ENCODE measurements around the gene MALRD1. TPM values are rescaled to one million over a fixed set of nuclear protein-coding genes. Genes with fewer than 3 reads are reported as not detected.

The MALRD1 gene
- total and polyA plus RNA-seq, 2 donors (not counting 1 experiment from before 2014, with no cell fraction given) = 0.62 to 1.7 TPM

DNA sequence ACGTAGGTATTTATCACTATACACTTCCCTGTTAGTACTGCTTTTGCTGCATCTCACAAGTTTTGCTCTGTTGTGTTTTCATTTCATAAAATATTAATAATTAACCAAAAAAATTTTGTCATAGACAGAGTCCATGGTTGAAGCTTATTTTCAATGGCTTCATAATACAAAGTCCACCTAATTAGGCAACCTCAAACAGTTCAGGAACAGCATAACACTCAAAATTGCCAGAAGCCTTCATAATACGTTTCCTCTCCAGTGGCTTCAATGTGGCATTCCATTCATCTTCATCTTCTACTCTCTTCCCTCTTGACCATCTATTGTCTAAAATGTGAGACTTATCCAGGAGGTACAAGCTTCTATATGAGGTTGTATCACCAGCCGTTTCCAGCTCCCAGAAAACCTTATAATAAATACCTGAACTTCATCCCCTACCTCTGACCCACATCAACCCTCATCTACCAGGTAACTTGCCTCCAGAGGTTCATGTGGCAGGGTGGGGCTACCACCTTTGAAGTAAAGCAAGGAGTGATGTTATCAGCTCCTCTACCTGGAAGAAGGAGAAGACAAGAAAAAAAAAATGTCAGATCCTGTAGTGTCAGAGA is 337.3 kb downstream of the MALRD1 start:
- Histone ChIP-seq H3K27ac (ENCODE audit: insufficient read depth, low read length) (no peak overlapping the region), H3K27me3 (ENCODE audit: control insufficient read depth, insufficient read depth, low read length) (no peaks in the 10 kb centered on the region), H3K9ac (ENCODE audit: insufficient read depth, low read length) (no peak overlapping the region), H2AFZ (ENCODE audit: low read length) (no peak overlapping the region), H3K4me2 (ENCODE audit: extremely low read depth, insufficient read depth, low read length) (no peak overlapping the region), H3K36me3 (ENCODE audit: control insufficient read depth, insufficient read depth, low read length) (no peaks in the 10 kb centered on the region), H3K9me3 (ENCODE audit: control insufficient read depth, insufficient read depth, low read depth, low read length) (no peaks in the 10 kb centered on the region), H3K4me3 (replicated peaks in 1 of 4; ENCODE audit: control extremely low read depth in 1 of 4, insufficient read depth in 1 of 4, low read depth in 3 of 4, low read length in 4 of 4) (no peak overlapping the region), H3K79me2 (ENCODE audit: control insufficient read depth, insufficient read depth, low read length) (no peaks in the 10 kb centered on the region), H4K20me1 (ENCODE audit: control insufficient read depth, extremely low read depth, insufficient read depth, low read length) (no peaks in the 10 kb centered on the region), H3K4me1 (ENCODE audit: control insufficient read depth, extremely low read depth, insufficient read depth, low read length) (no peaks in the 10 kb centered on the region)
- TF ChIP-seq EZH2 (IDR thresholded peaks at IDR 0.05; ENCODE audit: low read length, missing control alignments) = no peak
- TF ChIP-seq, protein P1, sequence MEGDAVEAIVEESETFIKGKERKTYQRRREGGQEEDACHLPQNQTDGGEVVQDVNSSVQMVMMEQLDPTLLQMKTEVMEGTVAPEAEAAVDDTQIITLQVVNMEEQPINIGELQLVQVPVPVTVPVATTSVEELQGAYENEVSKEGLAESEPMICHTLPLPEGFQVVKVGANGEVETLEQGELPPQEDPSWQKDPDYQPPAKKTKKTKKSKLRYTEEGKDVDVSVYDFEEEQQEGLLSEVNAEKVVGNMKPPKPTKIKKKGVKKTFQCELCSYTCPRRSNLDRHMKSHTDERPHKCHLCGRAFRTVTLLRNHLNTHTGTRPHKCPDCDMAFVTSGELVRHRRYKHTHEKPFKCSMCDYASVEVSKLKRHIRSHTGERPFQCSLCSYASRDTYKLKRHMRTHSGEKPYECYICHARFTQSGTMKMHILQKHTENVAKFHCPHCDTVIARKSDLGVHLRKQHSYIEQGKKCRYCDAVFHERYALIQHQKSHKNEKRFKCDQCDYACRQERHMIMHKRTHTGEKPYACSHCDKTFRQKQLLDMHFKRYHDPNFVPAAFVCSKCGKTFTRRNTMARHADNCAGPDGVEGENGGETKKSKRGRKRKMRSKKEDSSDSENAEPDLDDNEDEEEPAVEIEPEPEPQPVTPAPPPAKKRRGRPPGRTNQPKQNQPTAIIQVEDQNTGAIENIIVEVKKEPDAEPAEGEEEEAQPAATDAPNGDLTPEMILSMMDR (conservative IDR thresholded peaks at IDR 0.05 in 1 of 2, IDR thresholded peaks at IDR 0.05 in 1 of 2; ENCODE audit: low read depth in 1 of 2, low read length in 2 of 2) = no peak
- DNase-seq (ENCODE audit: low read depth in 2 of 2) = no peak

GRCh38 chr10:19408924-19409323 is 360.3 kb downstream of the MALRD1 start:
- H3K79me2 ChIP-seq (ENCODE audit: control insufficient read depth, insufficient read depth, low read length) = no peaks in the 10 kb centered on the region

GRCh38 chr10:19411119-19411518 is 362.5 kb downstream of the MALRD1 start:
- Histone ChIP-seq H3K4me2 (ENCODE audit: extremely low read depth, insufficient read depth, low read length) (no peak overlapping the region), H3K9ac (ENCODE audit: insufficient read depth, low read length) (no peak overlapping the region), H3K9me3 (ENCODE audit: control insufficient read depth, insufficient read depth, low read depth, low read length) (no peaks in the 10 kb centered on the region), H2AFZ (ENCODE audit: low read length) (no peak overlapping the region), H3K27ac (ENCODE audit: insufficient read depth, low read length) (no peak overlapping the region), H3K79me2 (ENCODE audit: control insufficient read depth, insufficient read depth, low read length) (no peaks in the 10 kb centered on the region), H3K4me3 (replicated peaks in 1 of 4; ENCODE audit: control extremely low read depth in 1 of 4, insufficient read depth in 1 of 4, low read depth in 3 of 4, low read length in 4 of 4) (no peak overlapping the region), H3K36me3 (ENCODE audit: control insufficient read depth, insufficient read depth, low read length) (no peaks in the 10 kb centered on the region), H4K20me1 (ENCODE audit: control insufficient read depth, extremely low read depth, insufficient read depth, low read length) (no peaks in the 10 kb centered on the region), H3K4me1 (ENCODE audit: control insufficient read depth, extremely low read depth, insufficient read depth, low read length) (no peaks in the 10 kb centered on the region), H3K27me3 (ENCODE audit: control insufficient read depth, insufficient read depth, low read length) (no peaks in the 10 kb centered on the region)
- no peak for DNase-seq (ENCODE audit: low read depth in 2 of 2)
- TF ChIP-seq, protein P1 (conservative IDR thresholded peaks at IDR 0.05 in 1 of 2, IDR thresholded peaks at IDR 0.05 in 1 of 2; ENCODE audit: low read depth in 1 of 2, low read length in 2 of 2) = peak in 1 of 2 donors; percentile 36
- TF ChIP-seq EZH2 (IDR thresholded peaks at IDR 0.05; ENCODE audit: low read length, missing control alignments) = no peak

More at GRCh38 chr10:19408924-19409323, 360.3 kb downstream of the MALRD1 start:
- Histone ChIP-seq H3K27me3 (ENCODE audit: control insufficient read depth, insufficient read depth, low read length) (no peaks in the 10 kb centered on the region), H3K9ac (ENCODE audit: insufficient read depth, low read length) (no peak overlapping the region), H3K4me2 (ENCODE audit: extremely low read depth, insufficient read depth, low read length) (no peak overlapping the region), H4K20me1 (ENCODE audit: control insufficient read depth, extremely low read depth, insufficient read depth, low read length) (no peaks in the 10 kb centered on the region), H3K4me3 (replicated peaks in 1 of 4; ENCODE audit: control extremely low read depth in 1 of 4, insufficient read depth in 1 of 4, low read depth in 3 of 4, low read length in 4 of 4) (no peak overlapping the region), H3K9me3 (ENCODE audit: control insufficient read depth, insufficient read depth, low read depth, low read length) (no peaks in the 10 kb centered on the region), H3K27ac (ENCODE audit: insufficient read depth, low read length) (no peak overlapping the region), H3K36me3 (ENCODE audit: control insufficient read depth, insufficient read depth, low read length) (no peaks in the 10 kb centered on the region), H3K4me1 (ENCODE audit: control insufficient read depth, extremely low read depth, insufficient read depth, low read length) (no peaks in the 10 kb centered on the region), H2AFZ (ENCODE audit: low read length) (no peak overlapping the region)
- no peak for TF ChIP-seq EZH2 (IDR thresholded peaks at IDR 0.05; ENCODE audit: low read length, missing control alignments)
- TF ChIP-seq, protein P1 (conservative IDR thresholded peaks at IDR 0.05 in 1 of 2, IDR thresholded peaks at IDR 0.05 in 1 of 2; ENCODE audit: low read depth in 1 of 2, low read length in 2 of 2) = no peak
- DNase-seq (ENCODE audit: low read depth in 2 of 2) = no peak

Measured in fibroblast of lung (primary cell).